A549 (cell line): ENCODE measurements around the gene ANK3. TPM values are rescaled to one million over a fixed set of nuclear protein-coding genes. Genes with fewer than 3 reads are reported as not detected.

Experiments
- ATAC-seq, 2 experiments: fragments of 200-7000 bp in 1 of 2; fragments of >200 bp in 1 of 2; cut with Nextera tagmentation in 1 of 2; cut with Tn5 transposase in 1 of 2; 3 replicates each; pipeline versions ENCODE4 v1.8.0 to v1.9.1; 2018 to 2020; ENCODE audit warnings: mild to moderate bottlenecking in 1 of 2, moderate library complexity in 1 of 2
- CTCF ChIA-PET: fragments of 300-600 bp; sonication (Branson Sonifier 250); formaldehyde crosslinking; extraction: SDS; loops from one replicate; lab custom pipeline; 2021; ENCODE audit warnings: antibody characterized with exemption, inconsistent platforms; lab: Yijun Ruan, JAX
- POLR2A ChIA-PET: fragments of 350-600 bp; formaldehyde crosslinking; extraction: SDS; loops from one replicate; lab custom pipeline; 2021; ENCODE audit warnings: antibody characterized with exemption, inconsistent platforms; lab: Yijun Ruan, JAX
- DNase-seq, 2 experiments: peaks; one replicate each; pipeline versions ENCODE4 v3.0.0 to v3.0.0-alpha.2; 2011 to 2016; ENCODE audit warnings: low read depth in 1 of 2, low spot score in 1 of 2
- FAIRE-seq: peaks from 2 replicates; lab custom pipeline; 2011; peaks lifted over from hg19 to GRCh38; lab: Jason Lieb, UNC
- H3K27ac ChIP-seq, 2 experiments: fragments of >200 bp; sonication (Bioruptor Twin); formaldehyde crosslinking; 3 replicates each; pipeline ENCODE4 v1.5.1; 2016 to 2017
- H3K4me1 ChIP-seq: fragments of >200 bp; sonication (Bioruptor Twin); formaldehyde crosslinking; 3 replicates; pipeline ENCODE4 v1.6.1; 2016
- H3K4me2 ChIP-seq: fragments of >200 bp; sonication (Bioruptor Twin); formaldehyde crosslinking; 3 replicates; pipeline ENCODE4 v1.6.1; 2016
- H3K4me3 ChIP-seq: fragments of >200 bp; sonication (Bioruptor Twin); formaldehyde crosslinking; 3 replicates; pipeline ENCODE4 v1.5.1; 2016
- H3K9me3 ChIP-seq: fragments of >200 bp; sonication (Bioruptor Twin); formaldehyde crosslinking; 3 replicates; pipeline ENCODE4 v1.6.1; 2016
- CEBPB ChIP-seq, 2 experiments: fragments of >200 bp in 1 of 2; sonication (Bioruptor Twin) in 1 of 2; formaldehyde crosslinking in 1 of 2; IDR thresholded peaks; 2 replicates each; pipeline ENCODE4 v1.6.1; 2012 to 2016
- CHD2 ChIP-seq: fragments of 150-350 bp; IDR thresholded peaks from 2 replicates; pipeline ENCODE4 v1.6.1; 2014; ENCODE audit warnings: low read length; ENCODE audit not compliant: partially characterized antibody
- CHD4 ChIP-seq: fragments of 200-600 bp; sonication (generic); IDR thresholded peaks from 2 replicates; pipeline ENCODE4 v1.6.1; 2016; ENCODE audit warnings: antibody characterized with exemption, mild to moderate bottlenecking, borderline replicate concordance
- FOXS1 ChIP-seq: fragments of 250-450 bp; sonication (Bioruptor Pico); IDR thresholded peaks from 2 replicates; pipeline ENCODE4 v1.5.0; 2020; ENCODE audit warnings: mild to moderate bottlenecking, moderate library complexity
- HOXB5 ChIP-seq: fragments of 250-450 bp; sonication (Bioruptor Pico); IDR thresholded peaks from 2 replicates; pipeline ENCODE4 v1.5.0; 2020; ENCODE audit warnings: mild to moderate bottlenecking, moderate library complexity
- KDM1A ChIP-seq: fragments of 200-600 bp; sonication (generic); IDR thresholded peaks from 2 replicates; pipeline ENCODE4 v1.6.1; 2016; ENCODE audit warnings: low read depth, mild to moderate bottlenecking
- NR3C1 ChIP-seq: fragments of >200 bp; sonication (Bioruptor Twin); formaldehyde crosslinking; IDR thresholded peaks from 3 replicates; pipeline ENCODE4 v1.6.1; 2017
- PHF8 ChIP-seq: fragments of 200-600 bp; sonication (generic); IDR thresholded peaks from 2 replicates; pipeline ENCODE4 v1.6.1; 2016; ENCODE audit warnings: low read depth, mild to moderate bottlenecking, antibody characterized with exemption, moderate library complexity, borderline replicate concordance
- POLR2A ChIP-seq: IDR thresholded peaks from 2 replicates; pipeline ENCODE4 v1.6.1; 2012; ENCODE audit warnings: mild to moderate bottlenecking, low read length
- POLR2AphosphoS2 ChIP-seq: conservative IDR thresholded peaks from 2 replicates; pipeline ENCODE4 v1.6.1; 2012; ENCODE audit warnings: low read length, improper control_type of control experiment, inconsistent platforms
- RFX5 ChIP-seq: fragments of 450-650 bp; IDR thresholded peaks from 2 replicates; pipeline ENCODE4 v1.7.1; 2014; ENCODE audit warnings: antibody characterized with exemption, mild to moderate bottlenecking, moderate library complexity
- RNF2 ChIP-seq: fragments of 200-600 bp; sonication (generic); IDR thresholded peaks from 2 replicates; pipeline ENCODE4 v1.6.1; 2016; ENCODE audit warnings: low read depth, mild to moderate bottlenecking, antibody characterized with exemption, moderate library complexity, borderline replicate concordance
- SMC3 ChIP-seq: fragments of >200 bp; sonication (Bioruptor Twin); formaldehyde crosslinking; IDR thresholded peaks from 3 replicates; pipeline ENCODE4 v1.6.1; 2018; ENCODE audit warnings: inconsistent platforms
- ZC3H11A ChIP-seq: fragments of 450-650 bp; IDR thresholded peaks from 2 replicates; pipeline ENCODE4 v1.6.1; 2014; ENCODE audit warnings: antibody characterized with exemption, mild to moderate bottlenecking
- WGBS: methylation state at CpG from one replicate; pipeline ENCODE4 v1.1.6; 2017; ENCODE audit errors: missing lambda C conversion rate; 5-methylcytosine and 5-hydroxymethylcytosine counted together
- polyA plus RNA-seq, 4 experiments: library from polyadenylated mRNA; depleted of rRNA in 3 of 4; stranded (reverse); fragments of >200 nt; fragmentation: RNase III in 1 of 4; extraction: RNeasy Plus Mini Kit Qiagen cat#74134 plus additional on column Dnase treatment in 1 of 4; gene quantifications; 2 replicates in 3 of 4; 3 replicates in 1 of 4; pipeline ENCODE4 v1.2.3, GENCODE V29; 2011 to 2017
- TF ChIP-seq, protein P1 (sequence below): IDR thresholded peaks from 2 replicates; pipeline ENCODE4 v1.6.1; 2012
- TF ChIP-seq, protein P2 (sequence below): fragments of 250-450 bp; sonication (Bioruptor Pico); IDR thresholded peaks from 2 replicates; pipeline ENCODE4 v1.5.0; 2020; ENCODE audit warnings: low read depth, mild to moderate bottlenecking, moderate library complexity
- TF ChIP-seq, protein P3 (sequence below): fragments of >200 bp; sonication (Bioruptor Twin); formaldehyde crosslinking; IDR thresholded peaks from 3 replicates; pipeline ENCODE4 v1.5.1; 2016

ANK3 gene
- polyA plus RNA-seq, 2 of the 4 experiments (the other 2 are of a cell fraction): 0.56 to 5.4 TPM

DNA sequence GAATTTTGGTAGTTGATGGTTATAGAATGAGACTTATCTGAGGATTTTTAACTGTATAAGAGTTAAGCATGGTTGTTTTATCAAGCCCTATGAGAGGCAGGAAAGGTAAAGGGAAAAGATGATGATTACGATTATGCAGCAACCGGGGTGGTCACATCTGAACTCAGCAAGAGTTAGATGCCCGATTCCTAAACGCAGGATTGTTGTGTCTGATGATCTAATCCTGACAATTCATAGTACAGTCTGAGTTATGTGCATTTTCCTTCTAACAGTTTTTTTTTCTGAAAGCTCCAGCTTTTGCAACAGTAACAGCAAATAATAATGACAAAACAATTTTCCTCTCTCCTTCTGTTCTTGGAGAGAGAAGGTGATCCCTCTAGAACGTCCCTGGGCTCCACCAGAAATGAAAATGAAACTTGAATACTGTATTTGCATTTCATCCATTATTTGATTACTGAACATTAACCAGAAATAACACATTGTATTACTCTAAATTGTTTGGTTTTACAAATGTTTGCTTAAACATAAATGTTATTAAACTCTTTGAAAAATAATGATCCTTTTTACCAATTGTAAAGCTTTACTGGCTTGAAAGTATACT lies 306.8 kb downstream of the ANK3 start:
- H3K4me2 ChIP-seq: no peak overlapping the region
- FAIRE-seq: no peak
- POLR2A ChIA-PET: no interaction called here
- TF ChIP-seq PHF8 (no peak), HOXB5 (CRISPR knock-in tag) (no peak), RFX5 (no peak)
- TF ChIP-seq, protein P1, sequence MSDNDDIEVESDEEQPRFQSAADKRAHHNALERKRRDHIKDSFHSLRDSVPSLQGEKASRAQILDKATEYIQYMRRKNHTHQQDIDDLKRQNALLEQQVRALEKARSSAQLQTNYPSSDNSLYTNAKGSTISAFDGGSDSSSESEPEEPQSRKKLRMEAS: no peak
- DNase-seq: no peak
- no peaks in the 10 kb centered on the region for H3K9me3 ChIP-seq
- H3K27ac ChIP-seq: no peak overlapping the region
- CTCF ChIA-PET: interaction anchor here (0.6 kb wide), 1 partner anchor 22 kb away, joined by 3 read pairs; no protein-coding TSS in a partner anchor
- WGBS: 65% methylated on average over 5 of the region's 5 CpGs
- no peak for ATAC-seq
- no peaks in the 10 kb centered on the region for H3K4me1 ChIP-seq
- no peak overlapping the region for H3K4me3 ChIP-seq

DNA sequence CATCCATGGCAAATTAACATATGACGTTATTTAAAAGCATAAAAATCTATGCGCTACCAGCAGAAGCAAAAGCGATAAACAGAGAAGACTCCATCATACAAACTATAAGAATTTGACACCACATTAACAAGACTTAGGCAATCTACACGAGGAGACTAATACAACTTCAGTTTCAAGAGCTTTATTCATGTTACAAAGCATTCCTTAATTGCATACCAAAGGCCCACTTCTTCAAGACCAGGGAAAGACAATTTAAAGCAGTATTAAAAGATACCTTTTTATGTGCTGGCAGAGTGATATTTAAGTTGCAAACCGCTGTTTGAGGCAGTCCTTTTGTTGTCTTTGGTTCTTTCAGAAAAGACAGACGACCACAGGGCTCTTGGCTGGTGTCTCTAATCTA lies 307.3 kb downstream of the ANK3 start:
- H3K4me1 ChIP-seq: no peaks in the 10 kb centered on the region
- 67% methylated on average over 6 of the region's 6 CpGs for WGBS
- ChIA-PET POLR2A (no interaction called here), CTCF (interaction anchor here (0.6 kb wide), 1 partner anchor 22 kb away, joined by 3 read pairs; no protein-coding TSS in a partner anchor)
- TF ChIP-seq ZC3H11A (no peak), RNF2 (no peak), FOXS1 (CRISPR knock-in tag) (no peak)
- no peaks in the 10 kb centered on the region for H3K9me3 ChIP-seq
- ATAC-seq: no peak
- H3K27ac ChIP-seq: no peak overlapping the region
- FAIRE-seq: no peak
- H3K4me3 ChIP-seq: no peak overlapping the region
- DNase-seq: no peak
- H3K4me2 ChIP-seq: no peak overlapping the region

GRCh38 chr10:60073781-60074656 lies 315.7 kb downstream of the ANK3 start:
- 55% methylated on average over 11 of the region's 11 CpGs for WGBS
- CTCF ChIA-PET: interaction anchor here (0.7 to 0.8 kb wide), 2 partner anchors 271 to 371 kb away, joined by 3 read pairs; no protein-coding TSS in a partner anchor
- Histone ChIP-seq H3K4me3 (no peak overlapping the region), H3K9me3 (no peaks in the 10 kb centered on the region), H3K27ac (no peak overlapping the region), H3K4me1 (no peaks in the 10 kb centered on the region), H3K4me2 (no peak overlapping the region)
- POLR2A ChIA-PET: no interaction called here
- ATAC-seq (no peak), DNase-seq (no peak), FAIRE-seq (no peak)
- TF ChIP-seq CEBPB (IDR thresholded peaks at IDR 0.05) (no peak), POLR2A (no peak), HOXB5 (CRISPR knock-in tag) (no peak), CHD4 (no peak), CHD2 (no peak), NR3C1 (no peak), RFX5 (no peak), RNF2 (no peak)
- TF ChIP-seq, protein P2, sequence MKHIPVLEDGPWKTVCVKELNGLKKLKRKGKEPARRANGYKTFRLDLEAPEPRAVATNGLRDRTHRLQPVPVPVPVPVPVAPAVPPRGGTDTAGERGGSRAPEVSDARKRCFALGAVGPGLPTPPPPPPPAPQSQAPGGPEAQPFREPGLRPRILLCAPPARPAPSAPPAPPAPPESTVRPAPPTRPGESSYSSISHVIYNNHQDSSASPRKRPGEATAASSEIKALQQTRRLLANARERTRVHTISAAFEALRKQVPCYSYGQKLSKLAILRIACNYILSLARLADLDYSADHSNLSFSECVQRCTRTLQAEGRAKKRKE: no peak
- TF ChIP-seq, protein P3, sequence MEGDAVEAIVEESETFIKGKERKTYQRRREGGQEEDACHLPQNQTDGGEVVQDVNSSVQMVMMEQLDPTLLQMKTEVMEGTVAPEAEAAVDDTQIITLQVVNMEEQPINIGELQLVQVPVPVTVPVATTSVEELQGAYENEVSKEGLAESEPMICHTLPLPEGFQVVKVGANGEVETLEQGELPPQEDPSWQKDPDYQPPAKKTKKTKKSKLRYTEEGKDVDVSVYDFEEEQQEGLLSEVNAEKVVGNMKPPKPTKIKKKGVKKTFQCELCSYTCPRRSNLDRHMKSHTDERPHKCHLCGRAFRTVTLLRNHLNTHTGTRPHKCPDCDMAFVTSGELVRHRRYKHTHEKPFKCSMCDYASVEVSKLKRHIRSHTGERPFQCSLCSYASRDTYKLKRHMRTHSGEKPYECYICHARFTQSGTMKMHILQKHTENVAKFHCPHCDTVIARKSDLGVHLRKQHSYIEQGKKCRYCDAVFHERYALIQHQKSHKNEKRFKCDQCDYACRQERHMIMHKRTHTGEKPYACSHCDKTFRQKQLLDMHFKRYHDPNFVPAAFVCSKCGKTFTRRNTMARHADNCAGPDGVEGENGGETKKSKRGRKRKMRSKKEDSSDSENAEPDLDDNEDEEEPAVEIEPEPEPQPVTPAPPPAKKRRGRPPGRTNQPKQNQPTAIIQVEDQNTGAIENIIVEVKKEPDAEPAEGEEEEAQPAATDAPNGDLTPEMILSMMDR: no peak

DNA sequence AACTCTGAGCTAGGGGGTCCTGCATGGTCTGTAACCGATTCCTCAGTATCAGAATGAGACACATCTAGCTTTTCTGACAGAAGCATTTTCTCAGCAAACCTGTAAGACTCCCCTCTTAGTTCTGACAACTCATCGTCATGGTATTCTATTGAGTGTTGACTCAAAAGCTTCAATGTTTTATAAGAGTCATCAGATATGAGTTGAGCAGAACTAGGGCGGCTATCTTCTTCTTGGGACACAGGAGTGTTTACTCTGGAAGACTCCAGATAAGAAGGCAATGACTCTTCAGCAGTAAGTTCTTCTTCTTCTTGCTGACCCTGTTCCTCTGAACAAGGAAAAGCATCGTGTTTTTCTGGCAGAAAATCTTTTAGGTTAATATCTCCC lies 316.3 kb downstream of the ANK3 start:
- Histone ChIP-seq H3K27ac (no peak overlapping the region), H3K4me3 (no peak overlapping the region), H3K9me3 (no peaks in the 10 kb centered on the region), H3K4me1 (no peaks in the 10 kb centered on the region), H3K4me2 (no peak overlapping the region)
- ATAC-seq: no peak; a peak in 1 of 6 replicates
- ChIA-PET CTCF (interaction anchor here (0.8 kb wide), 1 partner anchor 371 kb away, joined by 3 read pairs; no protein-coding TSS in a partner anchor), POLR2A (no interaction called here)
- FAIRE-seq: no peak
- no peak for DNase-seq
- no peak for TF ChIP-seq KDM1A
- TF ChIP-seq SMC3: no peak
- no peak for TF ChIP-seq POLR2AphosphoS2
- 27% methylated on average over 4 of the region's 4 CpGs for WGBS
